GM12872 (cell line): Measurements from ENCODE around the gene HGF.

Source experiments
- CTCF ChIP-seq: IDR thresholded peaks from 3 replicates; pipeline ENCODE4 v1.5.1; 2011; ENCODE audit warnings: low read depth, mild to moderate bottlenecking, low read length, moderate library complexity; ENCODE audit not compliant: insufficient read depth

The HGF gene

GRCh38 chr7:81768951-81769778, 682 bp downstream of the HGF start:
- no peak for TF ChIP-seq CTCF

- no peak for TF ChIP-seq CTCF
Observed at GRCh38 chr7:81767926-81768325, 1.9 kb downstream of the HGF start.

- TF ChIP-seq CTCF: no peak
Observed at GRCh38 chr7:81761821-81762220, 8.0 kb downstream of the HGF start.

GRCh38 chr7:81761031-81761430, 8.8 kb downstream of the HGF start:
- TF ChIP-seq CTCF: no peak

GRCh38 chr7:81754918-81755696, 14.7 kb downstream of the HGF start:
- no peak for TF ChIP-seq CTCF

- no peak for TF ChIP-seq CTCF
Observed at GRCh38 chr7:81753392-81753791, 16.5 kb downstream of the HGF start.

GRCh38 chr7:81752318-81752714, 17.5 kb downstream of the HGF start:
- no peak for TF ChIP-seq CTCF
